WI38 (cell line): ENCODE results near the gene CACNA1G.
A peak's percentile ranks its signal among the peaks of the same experiment; 100 is the strongest.

Source experiments
- H3K4me3 ChIP-seq: 2 replicates; pipeline ENCODE4 v1.5.1; 2011; ENCODE audit warnings: low read depth, mild to moderate bottlenecking, control low read depth, low read length
- CTCF ChIP-seq: IDR thresholded peaks from 2 replicates; pipeline ENCODE4 v1.5.1; 2012; ENCODE audit warnings: low read depth, mild to moderate bottlenecking, control low read depth, low read length

CACNA1G gene

DNA sequence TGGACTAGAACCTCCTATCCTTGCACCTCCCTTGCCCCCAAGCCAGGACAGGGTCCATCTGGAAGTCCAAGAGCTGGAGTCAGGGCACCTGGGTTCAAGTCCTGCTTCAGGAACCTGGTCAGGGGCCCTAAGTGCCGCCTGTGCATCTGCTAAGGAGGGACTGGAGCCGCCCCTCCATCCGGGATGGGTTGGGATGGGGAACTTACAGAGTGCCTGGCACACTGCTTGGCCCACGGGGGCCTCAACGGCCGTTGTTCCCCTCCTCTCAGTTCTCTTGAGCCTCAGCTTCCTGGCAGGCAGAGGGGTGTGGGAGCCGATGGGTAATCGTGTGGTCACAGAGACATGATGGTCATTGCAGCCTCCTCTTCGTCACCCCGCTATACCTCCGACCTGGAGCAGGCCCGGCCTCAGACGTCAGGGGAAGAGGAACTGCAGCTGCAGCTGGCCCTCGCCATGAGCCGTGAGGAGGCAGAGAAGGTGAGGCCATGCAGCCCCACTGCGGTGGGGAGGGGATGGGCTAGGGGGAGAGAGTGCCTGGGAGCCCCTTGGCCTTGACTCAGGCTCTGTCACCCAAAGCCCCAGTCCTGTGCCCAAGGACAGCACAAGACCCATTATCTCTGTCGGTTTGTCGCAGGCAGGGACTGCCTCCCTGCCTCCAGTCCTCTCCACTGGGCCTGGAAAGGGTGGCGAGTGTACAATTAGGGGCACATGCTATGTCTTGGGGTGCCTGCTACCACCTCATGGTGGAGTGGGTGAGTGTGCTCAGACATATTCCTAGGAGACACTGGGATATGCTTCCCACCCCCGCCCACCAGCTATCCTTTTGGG is 22.6 kb upstream of the CACNA1G start:
- H3K4me3 ChIP-seq = no peak overlapping the region
- no peak for TF ChIP-seq CTCF

DNA sequence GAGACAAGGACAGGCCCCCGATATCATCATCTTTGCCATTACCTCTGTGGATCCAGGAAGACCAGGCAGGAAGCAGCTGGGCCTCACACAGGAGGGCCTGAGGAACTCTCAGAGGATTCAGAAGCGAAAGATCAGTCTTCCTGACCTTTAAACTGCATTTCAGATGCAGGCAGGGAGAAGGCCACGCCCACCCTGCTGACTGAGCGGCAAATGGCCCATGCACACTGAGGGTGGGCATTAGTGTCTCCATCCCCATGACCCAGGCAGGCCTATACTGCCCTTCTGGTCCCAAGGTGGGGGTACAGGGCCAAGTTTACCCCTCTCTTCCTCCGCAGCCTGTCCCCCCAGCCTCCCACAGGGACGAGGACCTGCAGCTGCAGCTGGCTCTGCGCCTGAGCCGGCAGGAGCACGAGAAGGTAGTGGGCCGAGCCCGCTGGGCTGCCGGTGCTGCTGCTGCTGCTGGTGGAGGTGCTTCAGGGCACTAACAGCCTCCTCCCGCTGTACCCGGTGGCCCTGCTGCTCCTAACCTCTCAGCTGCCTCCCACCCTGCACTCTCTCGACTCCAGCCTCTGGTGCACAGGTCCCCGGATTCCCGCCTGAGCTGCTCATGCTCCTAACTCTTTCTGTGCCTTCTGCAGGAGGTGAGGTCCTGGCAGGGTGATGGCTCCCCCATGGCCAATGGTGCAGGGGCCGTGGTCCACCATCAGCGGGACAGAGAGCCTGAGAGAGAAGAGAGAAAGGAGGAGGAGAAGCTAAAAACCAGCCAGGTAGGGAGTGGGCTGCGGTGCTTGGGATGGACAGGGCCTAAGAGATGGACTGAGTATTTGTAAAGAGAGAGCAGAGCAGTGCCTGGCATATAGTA is 21.7 kb upstream of the CACNA1G start:
- H3K4me3 ChIP-seq = no peak overlapping the region
- TF ChIP-seq CTCF = no peak

GRCh38 chr17:50539762-50540559 is 20.6 kb upstream of the CACNA1G start:
- no peak for TF ChIP-seq CTCF
- no peak overlapping the region for H3K4me3 ChIP-seq

- no peak for TF ChIP-seq CTCF
- no peak overlapping the region for H3K4me3 ChIP-seq
These were observed 19.7 kb upstream of the CACNA1G start for GRCh38 chr17:50540560-50541401.

- H3K4me3 ChIP-seq = peak overlapping the region; percentile 60
- TF ChIP-seq CTCF = no peak
These were observed 19.2 kb upstream of the CACNA1G start for GRCh38 chr17:50541402-50541715.

DNA sequence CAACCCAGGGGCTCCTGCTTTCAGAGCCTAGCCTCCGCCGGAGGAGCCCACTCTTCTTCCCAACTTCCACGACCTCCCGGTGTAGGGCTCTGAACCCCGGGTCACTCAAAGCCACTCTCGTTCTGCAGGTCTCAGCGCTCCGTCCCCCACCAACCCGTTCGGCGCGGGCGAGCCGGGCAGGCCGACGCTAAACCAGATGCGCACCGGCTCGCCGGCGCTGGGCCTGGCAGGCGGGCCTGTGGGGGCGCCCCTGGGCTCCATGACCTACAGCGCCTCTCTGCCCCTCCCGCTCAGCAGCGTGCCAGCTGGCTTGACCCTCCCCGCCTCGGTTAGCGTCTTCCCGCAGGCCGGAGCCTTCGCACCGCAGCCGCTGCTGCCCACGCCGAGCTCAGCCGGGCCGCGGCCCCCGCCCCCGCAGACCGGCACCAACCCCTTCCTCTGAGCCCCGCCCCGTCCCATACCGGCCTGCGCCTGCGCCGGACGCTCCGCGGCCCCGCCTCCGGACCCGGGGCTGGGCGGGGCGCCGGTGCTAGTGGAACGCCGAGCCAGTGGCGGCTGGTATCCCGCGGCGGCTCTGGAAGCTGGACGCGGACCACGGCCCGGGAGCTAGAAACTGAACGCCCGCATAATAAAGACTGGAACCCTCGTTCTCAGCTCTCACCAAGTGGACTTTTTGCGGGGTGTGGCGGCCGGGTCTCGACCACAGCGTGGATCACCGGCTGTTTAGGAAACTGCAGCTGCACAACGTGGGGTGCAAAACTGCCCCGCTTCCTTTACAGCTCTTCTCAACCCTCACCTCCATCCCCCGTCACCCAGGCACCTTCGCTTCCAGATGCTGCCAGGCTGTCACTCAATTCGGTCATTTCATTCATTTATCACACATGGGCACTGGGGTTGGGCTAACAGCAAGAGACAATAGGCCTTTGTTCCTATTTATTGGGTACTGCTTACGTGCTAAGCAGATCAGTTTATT is 18.5 kb upstream of the CACNA1G start:
- TF ChIP-seq CTCF = 0 out of 2 replicates have a peak, but pooled peaks have one; percentile 11
- peak overlapping the region; percentile 60 for H3K4me3 ChIP-seq
